Measurements from ENCODE around the gene DIS3L2.

DIS3L2 gene

DNA sequence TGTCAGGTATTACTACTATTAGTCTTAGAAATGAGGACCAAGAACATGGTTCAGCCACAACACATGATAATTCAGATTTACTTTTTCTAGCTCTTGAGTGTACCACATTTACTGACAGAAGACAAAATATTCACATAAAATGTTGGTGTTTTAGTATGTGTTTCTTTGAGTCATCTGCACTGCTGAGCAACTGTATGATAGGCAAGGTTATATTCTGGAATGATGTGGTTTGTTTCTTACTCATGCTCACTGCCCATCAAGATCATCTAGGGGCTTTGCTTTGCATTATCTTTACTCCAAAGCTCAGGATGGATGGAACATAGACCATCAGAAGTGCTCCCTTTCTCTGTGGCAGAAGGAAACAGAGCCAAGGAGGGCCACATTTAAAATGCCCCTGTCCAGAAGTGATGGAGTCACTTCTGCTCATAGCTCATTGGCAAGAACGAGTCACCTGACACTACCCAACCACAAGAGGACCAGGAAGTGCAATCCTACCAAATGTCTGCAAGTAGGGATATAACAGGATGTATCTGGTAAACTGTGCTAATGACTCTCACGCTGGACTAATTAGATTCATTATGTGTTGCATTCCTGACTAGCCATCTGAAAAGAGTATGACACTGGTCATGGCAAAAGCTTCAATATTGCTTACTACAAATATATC, 81.5 kb downstream of the DIS3L2 start:
- DNase-seq (ENCODE audit: low spot score) = no peak
- 0 out of 2 replicates have a peak, but pooled peaks cover 2% of the 10 kb centered on the region for H3K36me3 ChIP-seq (ENCODE audit: low read depth)
- no peaks in the 10 kb centered on the region for H3K4me1 ChIP-seq (ENCODE audit: insufficient read depth, poor library complexity, severe bottlenecking)
- TF ChIP-seq, protein P1, sequence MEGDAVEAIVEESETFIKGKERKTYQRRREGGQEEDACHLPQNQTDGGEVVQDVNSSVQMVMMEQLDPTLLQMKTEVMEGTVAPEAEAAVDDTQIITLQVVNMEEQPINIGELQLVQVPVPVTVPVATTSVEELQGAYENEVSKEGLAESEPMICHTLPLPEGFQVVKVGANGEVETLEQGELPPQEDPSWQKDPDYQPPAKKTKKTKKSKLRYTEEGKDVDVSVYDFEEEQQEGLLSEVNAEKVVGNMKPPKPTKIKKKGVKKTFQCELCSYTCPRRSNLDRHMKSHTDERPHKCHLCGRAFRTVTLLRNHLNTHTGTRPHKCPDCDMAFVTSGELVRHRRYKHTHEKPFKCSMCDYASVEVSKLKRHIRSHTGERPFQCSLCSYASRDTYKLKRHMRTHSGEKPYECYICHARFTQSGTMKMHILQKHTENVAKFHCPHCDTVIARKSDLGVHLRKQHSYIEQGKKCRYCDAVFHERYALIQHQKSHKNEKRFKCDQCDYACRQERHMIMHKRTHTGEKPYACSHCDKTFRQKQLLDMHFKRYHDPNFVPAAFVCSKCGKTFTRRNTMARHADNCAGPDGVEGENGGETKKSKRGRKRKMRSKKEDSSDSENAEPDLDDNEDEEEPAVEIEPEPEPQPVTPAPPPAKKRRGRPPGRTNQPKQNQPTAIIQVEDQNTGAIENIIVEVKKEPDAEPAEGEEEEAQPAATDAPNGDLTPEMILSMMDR (IDR thresholded peaks at IDR 0.05; ENCODE audit: poor library complexity, severe bottlenecking) = no peak
- no peak for ATAC-seq (ENCODE audit: low read depth)
- H3K9me3 ChIP-seq (ENCODE audit: severe bottlenecking) = no peaks in the 10 kb centered on the region
- H3K27ac ChIP-seq (ENCODE audit: poor library complexity, severe bottlenecking) = no peak overlapping the region
- no peaks in the 10 kb centered on the region for H3K27me3 ChIP-seq (ENCODE audit: insufficient read depth, poor library complexity, severe bottlenecking)
- no peak overlapping the region for H3K4me3 ChIP-seq (ENCODE audit: severe bottlenecking)

DNA sequence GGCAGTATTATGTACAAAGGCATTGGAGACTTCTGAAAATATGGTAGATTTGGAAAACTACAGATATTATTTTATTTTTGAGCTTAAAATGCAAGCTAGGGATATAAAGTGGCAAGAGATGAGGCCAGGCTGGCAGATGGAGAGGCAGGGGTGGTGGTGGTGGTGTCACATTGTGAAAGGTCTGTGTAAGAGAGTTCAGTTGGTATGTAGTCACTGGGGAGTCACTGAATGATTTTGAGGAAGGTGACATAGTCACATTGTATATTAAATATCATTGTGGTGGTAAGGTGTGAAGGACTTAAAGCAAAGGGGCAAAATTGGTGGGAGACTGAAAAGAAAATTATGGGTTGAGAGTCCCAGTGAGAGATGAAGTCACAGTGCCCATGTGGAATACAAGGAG, 82.5 kb downstream of the DIS3L2 start:
- ATAC-seq (ENCODE audit: low read depth) (no peak), DNase-seq (ENCODE audit: low spot score) (no peak)
- no peaks in the 10 kb centered on the region for H3K27me3 ChIP-seq (ENCODE audit: insufficient read depth, poor library complexity, severe bottlenecking)
- no peaks in the 10 kb centered on the region for H3K4me1 ChIP-seq (ENCODE audit: insufficient read depth, poor library complexity, severe bottlenecking)
- TF ChIP-seq, protein P1 (IDR thresholded peaks at IDR 0.05; ENCODE audit: poor library complexity, severe bottlenecking) = no peak
- no peak overlapping the region for H3K27ac ChIP-seq (ENCODE audit: poor library complexity, severe bottlenecking)
- no peak overlapping the region for H3K4me3 ChIP-seq (ENCODE audit: severe bottlenecking)
- H3K9me3 ChIP-seq (ENCODE audit: severe bottlenecking) = no peaks in the 10 kb centered on the region
- 0 out of 2 replicates have a peak, but pooled peaks cover 2% of the 10 kb centered on the region for H3K36me3 ChIP-seq (ENCODE audit: low read depth)

DNA sequence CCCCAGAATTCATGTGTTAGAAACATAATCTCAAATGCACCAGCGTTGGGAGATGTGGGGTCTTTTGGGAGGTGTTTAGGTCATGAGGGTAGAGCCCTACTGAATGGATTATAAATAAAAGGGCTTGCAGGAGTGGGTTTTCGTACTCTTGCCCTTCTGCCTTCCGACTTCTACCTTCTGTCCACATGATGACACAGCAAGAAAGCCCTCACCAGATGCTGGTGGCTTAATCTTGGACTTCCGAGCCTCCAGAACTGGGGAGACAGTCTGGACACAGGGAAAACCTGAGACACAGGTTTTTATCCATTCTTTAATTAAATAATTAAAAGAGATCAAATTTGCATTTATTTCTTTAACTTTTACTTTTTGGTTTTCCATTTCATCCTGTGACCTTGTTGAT, 87.8 kb downstream of the DIS3L2 start:
- TF ChIP-seq, protein P1 (IDR thresholded peaks at IDR 0.05; ENCODE audit: poor library complexity, severe bottlenecking) = no peak
- Histone ChIP-seq H3K36me3 (ENCODE audit: low read depth) (peaks cover 6% of the 10 kb centered on the region; the same call in 1 of the 2 replicates), H3K27ac (ENCODE audit: poor library complexity, severe bottlenecking) (no peak overlapping the region), H3K27me3 (ENCODE audit: insufficient read depth, poor library complexity, severe bottlenecking) (no peaks in the 10 kb centered on the region), H3K4me1 (ENCODE audit: insufficient read depth, poor library complexity, severe bottlenecking) (no peaks in the 10 kb centered on the region), H3K4me3 (ENCODE audit: severe bottlenecking) (no peak overlapping the region), H3K9me3 (ENCODE audit: severe bottlenecking) (no peaks in the 10 kb centered on the region)
- DNase-seq (ENCODE audit: low spot score) (no peak), ATAC-seq (ENCODE audit: low read depth) (no peak)

DNA sequence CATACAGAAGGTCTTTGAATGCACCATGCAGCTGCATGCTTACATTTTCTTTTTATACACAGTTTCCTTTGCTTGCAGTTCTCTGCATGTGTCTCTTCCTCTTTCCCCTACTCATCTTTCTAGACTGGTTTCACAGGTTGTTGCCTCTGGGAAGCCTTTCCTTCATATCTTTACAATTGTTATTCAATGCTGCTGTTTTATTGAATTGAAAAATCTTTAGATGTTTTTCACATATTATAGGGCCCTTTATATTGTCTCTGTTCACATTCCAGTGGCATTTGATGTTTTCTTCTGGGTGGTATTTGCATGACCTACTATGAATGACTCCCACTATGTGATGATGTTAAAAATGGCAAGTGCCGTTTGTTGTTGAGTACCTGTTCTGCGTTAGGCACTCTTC, 91.1 kb downstream of the DIS3L2 start:
- TF ChIP-seq, protein P1 (IDR thresholded peaks at IDR 0.05; ENCODE audit: poor library complexity, severe bottlenecking) = no peak
- Histone ChIP-seq H3K4me3 (ENCODE audit: severe bottlenecking) (no peak overlapping the region), H3K27me3 (ENCODE audit: insufficient read depth, poor library complexity, severe bottlenecking) (no peaks in the 10 kb centered on the region), H3K4me1 (ENCODE audit: insufficient read depth, poor library complexity, severe bottlenecking) (no peaks in the 10 kb centered on the region), H3K36me3 (ENCODE audit: low read depth) (peaks cover 6% of the 10 kb centered on the region; the same call in 1 of the 2 replicates), H3K27ac (ENCODE audit: poor library complexity, severe bottlenecking) (no peak overlapping the region), H3K9me3 (ENCODE audit: severe bottlenecking) (no peaks in the 10 kb centered on the region)
- DNase-seq (ENCODE audit: low spot score) (no peak), ATAC-seq (ENCODE audit: low read depth) (no peak)

DNA sequence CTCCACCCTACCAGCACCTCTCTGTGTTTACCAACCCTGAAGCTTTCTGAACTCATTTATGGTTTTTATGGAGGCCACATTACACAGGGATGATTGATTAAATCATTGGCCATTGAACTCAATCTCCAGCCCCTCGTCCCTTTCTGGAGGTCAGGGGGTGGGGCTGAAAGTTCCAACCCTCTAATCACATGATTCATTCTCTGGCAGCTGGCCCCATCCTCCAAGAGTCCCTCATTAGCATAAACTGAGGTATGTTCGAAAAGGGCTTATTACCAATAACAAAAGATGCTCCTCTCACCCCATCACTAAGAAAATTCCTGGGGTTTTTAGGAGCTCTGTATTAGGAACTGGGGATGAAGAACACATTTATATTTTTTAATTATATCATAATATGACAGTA, 92.3 kb downstream of the DIS3L2 start:
- Histone ChIP-seq H3K27ac (ENCODE audit: poor library complexity, severe bottlenecking) (no peak overlapping the region), H3K9me3 (ENCODE audit: severe bottlenecking) (no peaks in the 10 kb centered on the region), H3K27me3 (ENCODE audit: insufficient read depth, poor library complexity, severe bottlenecking) (no peaks in the 10 kb centered on the region), H3K4me3 (ENCODE audit: severe bottlenecking) (no peak overlapping the region), H3K36me3 (ENCODE audit: low read depth) (peaks cover 3% of the 10 kb centered on the region; the same call in 1 of the 2 replicates), H3K4me1 (ENCODE audit: insufficient read depth, poor library complexity, severe bottlenecking) (no peaks in the 10 kb centered on the region)
- TF ChIP-seq, protein P1 (IDR thresholded peaks at IDR 0.05; ENCODE audit: poor library complexity, severe bottlenecking) = no peak
- no peak for ATAC-seq (ENCODE audit: low read depth)
- no peak for DNase-seq (ENCODE audit: low spot score)
